A549 (cell line): ENCODE measurements around the gene GPR4.

Experiments
- EP300 ChIP-seq, 2 experiments: fragments of >200 bp; sonication (Bioruptor Twin); formaldehyde crosslinking; IDR thresholded peaks; 2 replicates in 1 of 2; 3 replicates in 1 of 2; pipeline ENCODE4 v1.6.1; 2016 to 2017
- JUN ChIP-seq, 2 experiments: fragments of >200 bp; sonication (Bioruptor Twin); formaldehyde crosslinking; IDR thresholded peaks; 2 replicates in 1 of 2; 3 replicates in 1 of 2; pipeline ENCODE4 v1.6.1; 2016 to 2017
- NPAS2 ChIP-seq: fragments of 250-450 bp; sonication (Bioruptor Pico); IDR thresholded peaks from 2 replicates; pipeline ENCODE4 v1.8.0; 2022; ENCODE audit warnings: mild to moderate bottlenecking, moderate library complexity, borderline replicate concordance
- POLR2A ChIP-seq: IDR thresholded peaks from 2 replicates; pipeline ENCODE4 v1.6.1; 2012; ENCODE audit warnings: mild to moderate bottlenecking, low read length
- TF ChIP-seq, protein P1 (sequence below): fragments of >200 bp; sonication (Bioruptor Twin); formaldehyde crosslinking; IDR thresholded peaks from 3 replicates; pipeline ENCODE4 v1.5.1; 2016

DNA sequence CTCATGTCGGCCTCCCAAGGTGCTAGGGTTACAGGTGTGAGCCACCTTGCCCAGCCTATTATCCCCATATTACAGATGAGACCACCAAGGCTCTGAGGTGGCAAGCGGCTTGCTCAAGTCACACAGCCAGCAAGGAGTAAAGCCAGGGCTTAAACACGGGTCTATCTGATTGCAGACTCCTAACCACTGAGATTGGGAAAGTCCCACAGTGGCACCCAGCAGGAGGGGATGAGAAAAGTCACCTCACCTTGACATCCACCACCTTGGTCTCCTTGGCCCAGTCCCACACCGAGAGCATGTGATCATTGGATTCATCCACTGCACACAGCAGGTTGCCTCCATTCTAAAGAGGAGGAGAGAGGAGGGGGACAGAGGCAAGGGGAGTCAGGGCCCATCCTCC lies 27.7 kb upstream of the GPR4 start:
- TF ChIP-seq JUN (IDR thresholded peaks at IDR 0.05) (no peak), EP300 (IDR thresholded peaks at IDR 0.05) (no peak), POLR2A (no peak), NPAS2 (CRISPR knock-in tag) (no peak)
- TF ChIP-seq, protein P1, sequence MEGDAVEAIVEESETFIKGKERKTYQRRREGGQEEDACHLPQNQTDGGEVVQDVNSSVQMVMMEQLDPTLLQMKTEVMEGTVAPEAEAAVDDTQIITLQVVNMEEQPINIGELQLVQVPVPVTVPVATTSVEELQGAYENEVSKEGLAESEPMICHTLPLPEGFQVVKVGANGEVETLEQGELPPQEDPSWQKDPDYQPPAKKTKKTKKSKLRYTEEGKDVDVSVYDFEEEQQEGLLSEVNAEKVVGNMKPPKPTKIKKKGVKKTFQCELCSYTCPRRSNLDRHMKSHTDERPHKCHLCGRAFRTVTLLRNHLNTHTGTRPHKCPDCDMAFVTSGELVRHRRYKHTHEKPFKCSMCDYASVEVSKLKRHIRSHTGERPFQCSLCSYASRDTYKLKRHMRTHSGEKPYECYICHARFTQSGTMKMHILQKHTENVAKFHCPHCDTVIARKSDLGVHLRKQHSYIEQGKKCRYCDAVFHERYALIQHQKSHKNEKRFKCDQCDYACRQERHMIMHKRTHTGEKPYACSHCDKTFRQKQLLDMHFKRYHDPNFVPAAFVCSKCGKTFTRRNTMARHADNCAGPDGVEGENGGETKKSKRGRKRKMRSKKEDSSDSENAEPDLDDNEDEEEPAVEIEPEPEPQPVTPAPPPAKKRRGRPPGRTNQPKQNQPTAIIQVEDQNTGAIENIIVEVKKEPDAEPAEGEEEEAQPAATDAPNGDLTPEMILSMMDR, result no peak
